Measurements from ENCODE around the gene IRF7.

IRF7 gene

GRCh38 chr11:584287-584686 is 31.5 kb downstream of the IRF7 start:
- DNase-seq (ENCODE audit: insufficient read length, low spot score) (no peak), FAIRE-seq (no peak)
- TF ChIP-seq, protein P1, sequence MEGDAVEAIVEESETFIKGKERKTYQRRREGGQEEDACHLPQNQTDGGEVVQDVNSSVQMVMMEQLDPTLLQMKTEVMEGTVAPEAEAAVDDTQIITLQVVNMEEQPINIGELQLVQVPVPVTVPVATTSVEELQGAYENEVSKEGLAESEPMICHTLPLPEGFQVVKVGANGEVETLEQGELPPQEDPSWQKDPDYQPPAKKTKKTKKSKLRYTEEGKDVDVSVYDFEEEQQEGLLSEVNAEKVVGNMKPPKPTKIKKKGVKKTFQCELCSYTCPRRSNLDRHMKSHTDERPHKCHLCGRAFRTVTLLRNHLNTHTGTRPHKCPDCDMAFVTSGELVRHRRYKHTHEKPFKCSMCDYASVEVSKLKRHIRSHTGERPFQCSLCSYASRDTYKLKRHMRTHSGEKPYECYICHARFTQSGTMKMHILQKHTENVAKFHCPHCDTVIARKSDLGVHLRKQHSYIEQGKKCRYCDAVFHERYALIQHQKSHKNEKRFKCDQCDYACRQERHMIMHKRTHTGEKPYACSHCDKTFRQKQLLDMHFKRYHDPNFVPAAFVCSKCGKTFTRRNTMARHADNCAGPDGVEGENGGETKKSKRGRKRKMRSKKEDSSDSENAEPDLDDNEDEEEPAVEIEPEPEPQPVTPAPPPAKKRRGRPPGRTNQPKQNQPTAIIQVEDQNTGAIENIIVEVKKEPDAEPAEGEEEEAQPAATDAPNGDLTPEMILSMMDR (IDR thresholded peaks at IDR 0.05; ENCODE audit: insufficient read depth, missing control alignments) = no peak

GRCh38 chr11:581752-582151 is 34.0 kb downstream of the IRF7 start:
- DNase-seq (ENCODE audit: insufficient read length, low spot score) (no peak), FAIRE-seq (no peak)
- TF ChIP-seq, protein P1 (IDR thresholded peaks at IDR 0.05; ENCODE audit: insufficient read depth, missing control alignments) = no peak

- no peak for FAIRE-seq
- DNase-seq (ENCODE audit: insufficient read length, low spot score) = no peak
- TF ChIP-seq, protein P1 (IDR thresholded peaks at IDR 0.05; ENCODE audit: insufficient read depth, missing control alignments) = no peak
These were observed 34.4 kb downstream of the IRF7 start for GRCh38 chr11:581342-581741.

- FAIRE-seq (no peak), DNase-seq (ENCODE audit: insufficient read length, low spot score) (no peak)
- TF ChIP-seq, protein P1 (IDR thresholded peaks at IDR 0.05; ENCODE audit: insufficient read depth, missing control alignments) = no peak
These were observed 35.7 kb downstream of the IRF7 start for GRCh38 chr11:579830-580601.

DNA sequence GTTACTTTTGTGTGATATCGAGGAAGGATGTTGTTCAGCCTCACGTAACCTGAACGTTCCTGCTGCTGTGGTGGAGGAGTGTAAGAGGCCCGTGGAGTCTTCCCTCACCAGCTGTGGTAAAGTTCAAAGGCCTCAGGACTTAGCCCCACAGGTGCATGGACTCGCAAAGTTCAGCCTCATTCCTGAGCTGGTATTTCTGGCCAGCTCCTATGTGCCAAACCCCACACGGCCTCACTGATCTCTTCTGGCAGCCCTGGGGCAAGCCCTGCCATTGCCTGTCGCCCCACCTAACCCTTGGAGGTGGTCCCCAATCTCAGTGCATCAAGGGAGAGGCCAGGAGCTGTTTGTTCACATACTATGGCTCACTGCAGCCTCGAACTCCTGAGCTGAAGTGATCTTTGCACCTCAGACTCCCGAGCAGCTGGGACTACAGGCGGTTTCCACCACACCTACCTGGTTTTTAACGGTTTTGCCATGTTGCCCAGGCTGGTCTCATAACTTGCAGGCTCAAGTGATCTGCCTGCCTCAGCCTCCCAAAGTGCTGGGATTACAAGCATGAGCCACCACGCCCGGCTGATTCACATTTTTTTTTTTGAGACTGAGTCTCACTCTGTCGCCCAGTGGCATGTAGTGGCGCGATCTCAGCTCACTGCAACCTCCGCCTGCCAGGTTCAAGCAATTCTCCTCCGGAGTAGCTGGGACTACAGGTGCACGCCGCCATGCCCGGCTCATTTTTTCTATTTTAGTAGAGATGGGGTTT is 37.3 kb downstream of the IRF7 start:
- no peak for DNase-seq (ENCODE audit: insufficient read length, low spot score)
- TF ChIP-seq, protein P1 (IDR thresholded peaks at IDR 0.05; ENCODE audit: insufficient read depth, missing control alignments) = no peak
- no peak for FAIRE-seq

DNA sequence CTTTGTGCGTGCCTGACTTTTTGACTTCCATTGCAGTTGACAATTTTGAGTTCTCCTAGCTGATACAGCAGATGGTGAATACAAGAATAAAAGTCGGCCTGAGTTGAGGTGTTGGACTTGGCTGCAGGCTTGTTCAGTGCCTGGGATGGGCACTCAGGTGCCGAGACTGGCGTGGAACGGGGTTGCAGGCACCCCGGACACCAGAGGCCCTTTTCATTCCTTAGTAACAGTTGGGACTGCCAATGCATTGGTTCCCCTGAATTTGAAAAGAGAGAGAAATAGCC is 38.2 kb downstream of the IRF7 start:
- TF ChIP-seq, protein P1 (IDR thresholded peaks at IDR 0.05; ENCODE audit: insufficient read depth, missing control alignments) = no peak
- DNase-seq (ENCODE audit: insufficient read length, low spot score) = no peak
- no peak for FAIRE-seq
